Fibroblast of upper back skin (primary cell): ENCODE measurements around the gene SPAG16.

ENCODE experiments used
- DNase-seq: peaks from one replicate; pipeline ENCODE4 v3.0.0-alpha.2; 2013

Gene SPAG16

GRCh38 chr2:214203214-214203613 lies 919.0 kb downstream of the SPAG16 start:
- peak; percentile 54 for DNase-seq

- peak; percentile 45 for DNase-seq
These were observed 919.6 kb downstream of the SPAG16 start for GRCh38 chr2:214203744-214204289.

- DNase-seq, result no peak
These were observed 930.8 kb downstream of the SPAG16 start for GRCh38 chr2:214215107-214215506.

GRCh38 chr2:214217136-214217535 lies 932.9 kb downstream of the SPAG16 start:
- DNase-seq, result no peak

- DNase-seq, result no peak
These were observed 933.3 kb downstream of the SPAG16 start for GRCh38 chr2:214217599-214217998.

- no peak for DNase-seq
These were observed 936.0 kb downstream of the SPAG16 start for GRCh38 chr2:214220251-214220650.

GRCh38 chr2:214226061-214226460 lies 941.8 kb downstream of the SPAG16 start:
- no peak for DNase-seq

- peak; percentile 27 for DNase-seq
These were observed 948.0 kb downstream of the SPAG16 start for GRCh38 chr2:214232271-214232670.

- no peak for DNase-seq
These were observed 948.9 kb downstream of the SPAG16 start for GRCh38 chr2:214233164-214233563.

- no peak for DNase-seq
These were observed 958.5 kb downstream of the SPAG16 start for GRCh38 chr2:214242797-214243196.

GRCh38 chr2:214244847-214245246 lies 960.6 kb downstream of the SPAG16 start:
- peak; percentile 28 for DNase-seq

- no peak for DNase-seq
These were observed 962.2 kb downstream of the SPAG16 start for GRCh38 chr2:214246417-214246816.

GRCh38 chr2:214247531-214247930 lies 963.3 kb downstream of the SPAG16 start:
- DNase-seq, result no peak

GRCh38 chr2:214255046-214255445 lies 970.8 kb downstream of the SPAG16 start:
- DNase-seq, result no peak

- peak; percentile 20 for DNase-seq
These were observed 977.4 kb downstream of the SPAG16 start for GRCh38 chr2:214261683-214262082.

GRCh38 chr2:214264171-214264570 lies 979.9 kb downstream of the SPAG16 start:
- no peak for DNase-seq

- DNase-seq, result peak; percentile 6
These were observed 981.8 kb downstream of the SPAG16 start for GRCh38 chr2:214265991-214266489.

- no peak for DNase-seq
These were observed 993.6 kb downstream of the SPAG16 start for GRCh38 chr2:214277880-214278279.

GRCh38 chr2:214286011-214286410 lies 1001.7 kb downstream of the SPAG16 start:
- DNase-seq, result no peak

GRCh38 chr2:214293593-214293992 lies 1009.3 kb downstream of the SPAG16 start:
- DNase-seq, result no peak

GRCh38 chr2:214294426-214294825 lies 1010.2 kb downstream of the SPAG16 start:
- no peak for DNase-seq

- DNase-seq, result no peak
These were observed 1013.2 kb downstream of the SPAG16 start for GRCh38 chr2:214297423-214297822.

- no peak for DNase-seq
These were observed 1026.1 kb downstream of the SPAG16 start for GRCh38 chr2:214310319-214310718.

- no peak for DNase-seq
These were observed 1026.8 kb downstream of the SPAG16 start for GRCh38 chr2:214311031-214311533.
